Nasal cavity respiratory epithelium epithelial cell of viscerocranial mucosa (primary cell): ENCODE measurements around the gene DDAH2. TPM values are rescaled to one million over a fixed set of nuclear protein-coding genes. Genes with fewer than 3 reads are reported as not detected.

Experiments used
- total RNA-seq: library from RNA; depleted of rRNA; stranded (reverse); fragments of >200 nt; gene quantifications from 2 replicates; pipeline ENCODE4 v1.2.3, GENCODE V29; 2014

DDAH2 gene, protein sequence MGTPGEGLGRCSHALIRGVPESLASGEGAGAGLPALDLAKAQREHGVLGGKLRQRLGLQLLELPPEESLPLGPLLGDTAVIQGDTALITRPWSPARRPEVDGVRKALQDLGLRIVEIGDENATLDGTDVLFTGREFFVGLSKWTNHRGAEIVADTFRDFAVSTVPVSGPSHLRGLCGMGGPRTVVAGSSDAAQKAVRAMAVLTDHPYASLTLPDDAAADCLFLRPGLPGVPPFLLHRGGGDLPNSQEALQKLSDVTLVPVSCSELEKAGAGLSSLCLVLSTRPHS
- total RNA-seq: 16.2 and 19.8 TPM in 2 replicates

DNA sequence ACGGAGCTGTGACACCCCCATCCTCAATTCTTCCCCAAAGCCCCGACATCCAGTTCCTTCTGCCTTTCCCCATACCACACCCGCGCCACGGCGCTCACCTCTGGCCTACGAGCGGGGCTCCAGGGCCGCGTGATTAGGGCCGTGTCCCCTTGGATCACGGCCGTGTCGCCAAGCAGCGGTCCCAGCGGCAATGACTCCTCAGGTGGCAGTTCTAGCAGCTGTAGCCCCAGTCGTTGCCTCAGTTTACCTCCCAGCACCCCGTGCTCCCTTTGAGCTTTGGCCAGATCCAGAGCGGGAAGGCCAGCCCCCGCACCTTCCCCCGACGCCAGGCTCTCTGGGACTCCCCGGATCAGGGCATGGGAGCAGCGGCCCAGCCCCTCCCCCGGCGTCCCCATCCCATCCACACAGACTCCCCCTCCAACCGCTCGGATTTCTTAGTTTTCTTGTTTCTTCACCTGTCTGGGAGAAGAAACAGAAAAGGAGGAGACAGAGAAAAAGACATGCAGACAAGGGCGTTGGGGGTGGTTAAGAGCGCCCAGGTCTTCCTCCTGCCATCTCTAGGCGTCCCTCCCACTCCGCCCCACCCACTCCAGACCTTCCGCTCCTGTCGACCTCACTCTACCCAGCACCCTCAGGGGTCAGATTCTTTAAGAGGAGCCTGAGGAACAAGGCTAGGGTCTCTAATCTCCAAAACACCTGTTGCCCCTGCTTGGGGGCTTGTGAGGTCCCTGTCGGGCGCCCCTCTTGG, at the start of gene DDAH2:
Gene DDAH2, minus strand, starts transcription at position 533 of the 748 bp plus-strand sequence. Its CDS starts 138 bp downstream, at position 395.

DNA sequence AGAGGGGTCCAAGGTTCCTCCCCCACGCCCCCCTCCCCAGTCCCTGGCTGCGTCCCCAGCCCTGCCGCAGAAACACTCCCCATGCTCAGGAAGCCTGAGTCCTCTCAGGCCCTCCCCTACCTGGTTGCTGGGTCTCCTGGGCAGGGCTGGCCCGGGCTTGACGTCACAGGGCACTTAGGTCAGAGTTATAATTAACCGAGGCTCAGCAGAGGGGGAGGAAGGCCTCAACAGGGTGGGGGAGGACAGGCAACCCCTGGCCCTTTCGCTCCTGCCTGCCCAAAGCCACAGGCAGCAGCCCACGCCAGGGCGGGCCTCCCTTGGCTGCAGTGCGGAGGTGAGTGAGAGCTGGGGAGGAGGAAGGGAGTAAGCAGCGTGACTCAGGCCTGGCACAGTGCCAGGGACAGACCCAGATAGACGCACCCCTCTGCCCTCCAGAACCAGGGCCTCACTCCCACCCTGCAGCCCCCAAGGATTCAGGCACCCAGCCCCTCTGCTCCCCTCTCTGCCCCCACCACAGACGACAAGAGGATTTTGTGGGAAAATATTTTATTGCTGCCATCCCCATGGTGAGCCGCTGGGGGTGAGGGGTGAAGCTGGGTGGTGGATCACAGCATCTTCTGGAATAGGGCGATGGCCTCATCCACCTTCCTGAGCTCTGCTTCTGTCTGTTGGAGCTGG, 48.0 kb upstream of the DDAH2 start, which contains the start of gene VWA7:
Gene VWA7, minus strand, starts transcription at position 340 of the 678 bp plus-strand sequence. CDS start 549 bp downstream, outside the sequence.

DNA sequence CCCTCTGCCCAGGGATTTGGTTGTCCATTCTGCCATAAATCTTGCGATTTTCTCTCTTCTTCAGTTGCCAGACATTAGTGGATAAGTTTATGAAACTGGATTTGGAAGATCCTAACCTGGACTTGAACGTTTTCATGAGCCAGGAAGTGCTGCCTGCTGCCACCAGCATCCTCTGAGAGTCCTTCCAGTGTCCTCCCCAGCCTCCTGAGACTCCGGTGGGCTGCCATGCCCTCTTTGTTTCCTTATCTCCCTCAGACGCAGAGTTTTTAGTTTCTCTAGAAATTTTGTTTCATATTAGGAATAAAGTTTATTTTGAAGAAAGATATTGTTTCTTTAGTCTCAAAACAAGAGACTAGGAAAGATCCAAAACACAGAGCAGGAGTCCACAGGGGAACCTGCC, 33.3 kb upstream of the DDAH2 start, which contains the start of gene SAPCD1:
Gene SAPCD1, plus strand, starts transcription at position 301 of the 400 bp plus-strand sequence. CDS start 399 bp downstream, outside the sequence.

DNA sequence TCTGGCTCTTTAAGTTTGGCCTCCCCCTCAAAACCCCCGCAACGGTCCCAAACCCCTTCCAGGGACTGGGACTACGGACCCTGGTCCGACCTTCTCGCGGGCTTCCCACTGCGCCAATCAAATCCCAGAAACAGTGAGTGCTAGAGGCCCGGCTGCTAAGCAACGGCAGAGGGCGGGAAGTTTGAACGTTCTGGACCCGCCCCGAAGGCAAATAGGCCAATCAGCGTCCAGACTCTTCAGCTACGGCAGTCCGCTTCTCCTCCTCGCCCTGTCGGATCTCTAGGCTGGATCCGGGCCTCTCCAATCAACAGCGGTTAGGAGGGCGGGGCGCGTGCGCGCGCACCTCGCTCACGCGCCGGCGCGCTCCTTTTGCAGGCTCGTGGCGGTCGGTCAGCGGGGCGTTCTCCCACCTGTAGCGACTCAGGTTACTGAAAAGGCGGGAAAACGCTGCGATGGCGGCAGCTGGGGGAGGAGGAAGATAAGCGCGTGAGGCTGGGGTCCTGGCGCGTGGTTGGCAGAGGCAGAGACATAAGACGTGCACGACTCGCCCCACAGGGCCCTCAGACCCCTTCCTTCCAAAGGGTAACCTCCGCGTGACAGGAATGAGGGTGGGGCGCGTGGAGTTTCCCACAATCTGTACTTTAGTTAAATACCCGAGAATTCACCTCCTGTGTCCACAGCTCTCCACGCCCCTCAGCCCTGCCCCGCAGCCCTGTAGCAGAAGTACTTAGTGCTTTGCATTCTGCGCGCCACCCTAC, 10.7 kb upstream of the DDAH2 start, which contains the start of gene MSH5:
Gene MSH5, plus strand, starts transcription at position 367 of the 758 bp plus-strand sequence. CDS start 462 bp downstream, outside the sequence.

DNA sequence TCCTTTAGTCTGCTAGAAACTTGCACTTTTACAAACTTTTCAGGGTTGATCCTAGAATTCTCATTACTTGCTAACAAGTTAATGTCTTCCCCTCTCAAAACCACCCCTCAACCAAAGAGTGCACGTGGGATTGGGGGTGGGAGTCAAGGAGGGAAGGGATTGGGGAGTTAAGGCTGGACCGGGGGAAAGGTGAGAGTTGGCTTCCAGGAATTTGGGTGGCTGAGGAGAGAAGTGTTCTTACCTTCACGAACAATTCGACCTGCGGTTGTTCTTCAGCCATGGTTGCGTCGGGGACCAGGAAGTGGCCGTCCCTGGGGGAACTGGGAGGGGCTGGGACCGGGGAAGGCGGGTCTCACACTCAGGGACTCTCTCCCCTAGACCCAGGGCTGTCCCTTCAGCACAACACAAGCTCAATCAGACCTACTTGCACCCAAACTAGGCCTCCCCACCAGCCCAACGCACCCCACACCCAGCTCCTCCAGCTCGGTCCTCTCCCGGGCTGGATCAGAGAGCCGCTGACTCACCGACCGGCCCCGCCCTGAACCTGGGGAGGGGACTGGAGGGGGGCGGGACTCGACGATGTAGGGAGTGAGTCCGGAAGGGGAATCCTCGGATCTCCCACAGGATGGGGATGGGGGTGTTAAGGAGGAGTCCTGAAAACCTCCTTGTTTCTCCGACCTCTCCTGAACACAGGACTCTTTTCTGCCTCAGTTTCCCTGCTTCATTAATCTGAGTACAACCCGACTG, 7.1 kb upstream of the DDAH2 start, which contains the start of gene CLIC1:
Gene CLIC1, minus strand, starts transcription at position 510 of the 747 bp plus-strand sequence. Its CDS starts 230 bp downstream, at position 280.

DNA sequence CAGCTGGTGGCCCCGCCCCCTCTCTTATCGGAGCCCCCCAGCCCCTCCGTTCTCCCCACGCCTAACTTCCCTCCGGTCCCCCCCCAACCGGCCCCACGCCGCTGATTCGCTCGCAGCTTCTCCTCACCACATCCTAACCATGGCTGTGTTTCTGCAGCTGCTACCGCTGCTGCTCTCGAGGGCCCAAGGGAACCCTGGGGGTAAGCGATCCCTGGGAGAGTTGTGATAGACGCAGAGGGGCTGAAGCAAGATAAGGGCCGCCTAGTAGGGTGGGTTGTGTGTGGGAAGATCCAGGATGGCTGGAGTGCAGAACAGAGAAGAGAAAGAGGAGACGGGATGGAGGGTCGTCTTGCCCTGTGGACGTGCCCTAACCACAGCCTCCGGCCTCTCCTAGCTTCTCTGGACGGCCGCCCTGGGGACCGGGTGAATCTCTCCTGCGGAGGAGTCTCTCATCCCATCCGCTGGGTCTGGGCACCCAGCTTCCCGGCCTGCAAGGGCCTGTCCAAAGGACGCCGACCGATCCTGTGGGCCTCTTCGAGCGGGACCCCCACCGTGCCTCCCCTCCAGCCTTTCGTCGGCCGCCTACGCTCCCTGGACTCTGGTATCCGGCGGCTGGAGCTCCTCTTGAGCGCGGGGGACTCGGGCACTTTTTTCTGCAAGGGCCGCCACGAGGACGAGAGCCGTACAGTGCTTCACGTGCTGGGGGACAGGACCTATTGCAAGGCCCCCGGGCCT, 5.7 kb downstream of the DDAH2 start, which contains the start of gene MPIG6B:
Gene MPIG6B, plus strand, starts transcription at position 129 of the 735 bp plus-strand sequence. Its CDS starts 11 bp downstream, at position 140.

DNA sequence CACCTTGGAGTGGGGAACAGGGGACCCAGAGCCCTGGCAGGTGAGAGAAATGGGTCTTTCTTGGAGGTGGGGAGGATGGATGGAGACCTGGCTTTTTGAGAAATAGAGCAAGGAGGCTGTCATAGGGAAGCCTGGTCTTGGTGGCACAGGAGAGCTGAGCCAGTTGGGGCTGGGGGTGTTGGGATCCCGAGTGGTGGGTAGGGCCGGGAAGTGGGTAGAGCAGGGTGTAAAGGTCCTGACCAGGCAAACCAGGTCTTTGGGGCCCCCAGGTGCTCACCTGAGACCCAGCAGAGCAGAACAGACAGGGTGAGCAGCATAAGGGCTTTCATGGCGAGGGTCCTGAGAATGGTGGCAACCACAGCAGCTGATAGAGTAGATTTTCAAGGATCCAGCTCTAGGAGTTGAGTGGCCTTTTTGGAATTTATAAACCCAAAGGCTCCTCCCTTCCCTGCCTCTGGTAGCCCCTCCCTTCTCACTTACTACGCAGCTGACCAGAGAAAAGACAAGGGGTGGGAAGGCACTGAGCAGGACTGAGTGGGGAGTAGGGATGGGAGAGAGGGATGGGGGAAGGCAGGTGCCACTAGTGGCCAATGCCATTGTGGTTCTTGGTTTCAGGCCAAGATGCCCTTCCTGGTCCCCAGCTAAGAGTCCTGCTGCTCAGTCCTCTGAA, 7.6 kb downstream of the DDAH2 start, which contains the start of gene LY6G6C:
Gene LY6G6C, minus strand, starts transcription at position 396 of the 670 bp plus-strand sequence. Its CDS starts 67 bp downstream, at position 329.

DNA sequence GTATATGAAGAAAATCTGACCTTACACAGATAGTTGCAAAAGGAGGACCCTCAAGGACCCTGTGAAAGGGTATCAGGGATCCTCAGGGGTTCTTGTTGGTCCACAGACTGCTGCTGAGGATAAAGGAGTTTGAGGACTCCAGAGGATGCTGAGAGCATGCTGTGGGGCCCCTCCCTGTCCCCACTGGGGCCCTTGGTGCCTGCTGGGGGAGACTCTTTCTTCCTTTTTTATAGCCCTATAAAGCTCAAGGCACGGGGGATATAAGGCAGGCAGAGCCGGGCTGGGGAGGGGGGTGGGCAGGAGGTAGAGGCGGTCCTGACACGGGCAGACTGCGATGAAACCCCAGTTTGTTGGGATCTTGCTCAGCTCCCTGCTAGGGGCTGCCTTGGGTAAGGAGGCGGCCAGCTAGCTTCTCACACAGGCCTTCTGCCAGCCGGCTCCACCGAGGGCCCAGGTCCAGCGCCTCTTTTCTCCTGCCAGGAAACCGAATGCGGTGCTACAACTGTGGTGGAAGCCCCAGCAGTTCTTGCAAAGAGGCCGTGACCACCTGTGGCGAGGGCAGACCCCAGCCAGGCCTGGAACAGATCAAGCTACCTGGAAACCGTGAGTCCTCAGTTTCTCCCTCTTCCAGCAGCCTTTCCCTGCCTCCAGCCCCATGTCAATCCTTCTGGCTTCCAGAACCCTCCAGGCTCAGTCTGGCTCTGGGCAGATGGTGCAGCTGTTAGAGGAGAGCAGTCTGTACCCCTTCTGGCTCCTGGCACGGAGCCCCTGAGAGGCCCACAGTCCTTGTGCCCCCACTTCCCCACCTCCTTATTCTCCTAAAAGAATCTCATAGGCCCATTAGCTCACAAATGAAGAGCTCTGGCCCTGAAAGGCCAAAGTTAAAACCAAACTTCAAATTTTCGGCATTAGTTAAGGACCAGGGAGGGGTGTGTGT, 13.8 kb downstream of the DDAH2 start, which contains the start of gene LY6G6D:
Gene LY6G6D, plus strand, starts transcription at position 327 of the 937 bp plus-strand sequence. Its CDS starts 8 bp downstream, at position 335.

DNA sequence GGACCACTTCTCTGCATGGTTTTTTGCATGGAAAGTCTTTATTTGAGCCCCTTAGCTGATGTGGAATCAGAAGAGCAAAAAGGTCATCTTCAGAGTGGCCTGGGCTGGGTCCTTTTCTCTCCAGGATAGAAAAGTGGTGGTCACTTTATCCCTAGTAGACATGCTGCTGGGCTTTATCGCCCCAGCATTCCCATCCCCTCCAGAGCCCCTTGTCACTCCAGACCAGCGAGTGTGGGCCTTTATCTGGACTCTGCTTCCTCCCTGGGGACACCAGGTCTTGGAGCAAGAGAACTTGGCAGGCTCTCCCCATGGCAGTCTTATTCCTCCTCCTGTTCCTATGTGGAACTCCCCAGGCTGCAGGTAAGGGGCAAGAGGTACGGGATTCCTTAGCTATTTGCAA, 22.5 kb downstream of the DDAH2 start, which contains the start of gene LY6G6F:
Gene LY6G6F, plus strand, starts transcription at position 268 of the 400 bp plus-strand sequence. Its CDS starts 41 bp downstream, at position 309.

DNA sequence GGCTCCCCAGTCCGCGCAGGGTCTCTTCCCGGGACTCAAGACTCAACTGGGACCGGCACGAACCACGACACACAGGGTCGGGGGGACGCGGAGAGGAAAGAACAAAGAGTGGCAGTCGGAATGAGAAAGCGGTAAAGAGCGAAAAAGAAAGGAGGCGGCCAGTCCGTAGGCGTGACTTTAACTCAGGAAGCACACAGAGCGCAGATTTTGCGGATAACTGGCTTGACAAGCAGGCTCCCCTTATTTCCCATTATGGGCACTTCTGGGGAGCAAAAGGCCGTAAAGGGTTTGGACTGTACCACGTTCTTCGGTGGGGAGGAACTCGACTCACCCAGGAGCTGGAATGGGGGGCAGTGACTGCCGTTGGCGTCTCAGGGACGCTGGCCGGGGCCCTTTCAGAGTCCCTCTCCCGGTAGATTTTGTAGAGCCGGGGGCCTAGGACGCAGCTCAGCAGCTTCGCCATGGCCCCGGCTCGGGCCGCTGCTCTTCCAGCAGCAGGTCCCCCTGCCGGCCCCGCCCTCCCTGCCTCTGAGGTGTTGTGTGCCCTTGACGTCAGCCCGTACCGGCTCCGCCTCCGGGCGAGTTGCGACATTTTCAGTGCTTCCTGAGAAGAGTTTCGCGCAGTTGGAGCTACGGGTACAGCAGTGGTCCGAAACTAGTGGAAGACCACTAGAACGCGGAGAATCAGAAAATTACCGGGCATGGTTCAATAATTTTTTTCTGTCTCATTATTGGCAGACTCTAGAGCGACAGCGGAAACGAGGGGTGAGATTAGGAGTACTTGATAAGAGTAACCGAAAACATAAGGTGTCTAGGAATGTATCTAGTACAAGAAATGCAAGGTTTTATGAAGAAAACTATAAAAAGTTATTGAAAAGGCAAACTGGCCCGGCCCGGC, 26.0 kb downstream of the DDAH2 start, which contains the start of gene ABHD16A:
Gene ABHD16A, minus strand, starts transcription at position 506 of the 898 bp plus-strand sequence. Its CDS starts 43 bp downstream, at position 463.

DNA sequence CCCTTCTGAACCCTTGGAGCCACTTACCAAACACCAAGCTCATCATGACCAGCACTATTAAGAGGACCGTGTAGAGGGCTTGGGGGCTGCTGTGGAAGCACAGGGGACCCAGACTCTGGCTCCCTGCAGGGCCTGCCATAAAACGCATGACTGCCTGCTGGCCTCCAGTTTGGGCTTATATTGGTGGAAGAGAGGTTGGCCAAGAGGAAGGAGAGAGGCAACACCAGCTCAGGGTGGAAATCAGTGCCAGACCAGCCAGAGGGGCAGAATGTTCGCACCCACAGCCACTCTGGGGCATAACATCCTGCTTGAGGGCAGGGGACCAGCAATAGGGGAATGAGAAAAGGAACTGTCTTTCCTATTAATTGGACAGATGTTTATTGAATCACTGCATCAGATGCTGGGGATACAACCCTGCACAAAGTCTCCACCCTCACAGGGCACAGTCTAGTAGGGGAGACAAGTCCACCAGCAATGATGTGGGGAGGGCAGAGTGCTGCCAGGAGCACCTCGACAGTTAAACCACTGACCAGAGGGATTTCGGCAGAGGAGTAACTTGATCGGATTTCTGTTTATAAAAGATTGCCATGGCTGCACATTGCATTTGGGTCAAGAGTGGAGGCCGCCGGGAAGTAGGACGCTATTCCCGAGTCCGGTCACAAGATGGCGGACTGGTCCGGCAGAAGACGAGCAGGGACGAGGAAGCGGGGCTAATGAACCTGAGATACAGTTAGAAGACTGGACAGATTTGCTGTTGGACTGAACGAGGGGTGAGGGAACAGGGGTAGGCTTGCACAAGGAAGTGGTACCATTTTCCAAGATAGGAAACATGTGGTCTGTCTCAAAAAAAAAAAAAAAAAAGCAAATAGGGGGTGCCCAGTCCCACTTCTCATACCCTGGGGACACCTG, 48.6 kb downstream of the DDAH2 start, which contains the start of gene LY6G5C:
Gene LY6G5C, minus strand, starts transcription at position 842 of the 909 bp plus-strand sequence. Its CDS starts 694 bp downstream, at position 148.

